Measurements from ENCODE around the gene SH3BGRL3.
"Not testable (repeated sequence)": the region's sequence is repeated elsewhere in the genome, so short reads cannot be mapped to it uniquely, and the experiment has no call there.

Gene SH3BGRL3

GRCh38 chr1:26291433-26291832 is 11.5 kb downstream of the SH3BGRL3 start:
- no peak overlapping the region for H3K4me3 ChIP-seq (ENCODE audit: low read depth, low read length)
- no peak for DNase-seq (ENCODE audit: low read depth)
- no peak for TF ChIP-seq CTCF (IDR thresholded peaks at IDR 0.05; ENCODE audit: control insufficient read depth, extremely low read depth, insufficient read depth)

- no peak for TF ChIP-seq CTCF (IDR thresholded peaks at IDR 0.05; ENCODE audit: control insufficient read depth, extremely low read depth, insufficient read depth)
- H3K4me3 ChIP-seq (ENCODE audit: low read depth, low read length) = no peak overlapping the region
- no peak for DNase-seq (ENCODE audit: low read depth)
Observed at GRCh38 chr1:26291939-26292338, 12.1 kb downstream of the SH3BGRL3 start.

GRCh38 chr1:26292735-26293134 is 12.8 kb downstream of the SH3BGRL3 start:
- not testable (repeated sequence) for H3K4me3 ChIP-seq (ENCODE audit: low read depth, low read length); DNase-seq (ENCODE audit: low read depth)

- no peak for TF ChIP-seq CTCF (IDR thresholded peaks at IDR 0.05; ENCODE audit: control insufficient read depth, extremely low read depth, insufficient read depth)
- DNase-seq (ENCODE audit: low read depth) = no peak
- H3K4me3 ChIP-seq (ENCODE audit: low read depth, low read length) = no peak overlapping the region
Observed at GRCh38 chr1:26293911-26294463, 14.1 kb downstream of the SH3BGRL3 start.

- TF ChIP-seq CTCF (IDR thresholded peaks at IDR 0.05; ENCODE audit: control insufficient read depth, extremely low read depth, insufficient read depth) = no peak
- no peak for DNase-seq (ENCODE audit: low read depth)
- no peak overlapping the region for H3K4me3 ChIP-seq (ENCODE audit: low read depth, low read length)
Observed at GRCh38 chr1:26295194-26296138, 15.6 kb downstream of the SH3BGRL3 start.

- no peak for DNase-seq (ENCODE audit: low read depth)
- TF ChIP-seq CTCF (IDR thresholded peaks at IDR 0.05; ENCODE audit: control insufficient read depth, extremely low read depth, insufficient read depth) = no peak
- no peak overlapping the region for H3K4me3 ChIP-seq (ENCODE audit: low read depth, low read length)
Observed at GRCh38 chr1:26296340-26297056, 16.6 kb downstream of the SH3BGRL3 start.
